CD4-positive, alpha-beta T cell treated with Interleukin-6 at 100 ng/mL for 8 hours (primary cell): Measurements from ENCODE around the gene PHF13.
A peak's percentile ranks its signal among the peaks of the same experiment; 100 is the strongest.
"Not testable (repeated sequence)": the region's sequence is repeated elsewhere in the genome, so short reads cannot be mapped to it uniquely, and the experiment has no call there.

Source experiments
- DNase-seq: peaks from one replicate; pipeline ENCODE4 v3.0.0-alpha.2; 2020; ENCODE audit warnings: mixed read lengths, low spot score

The PHF13 gene

GRCh38 chr1:6631058-6631457 is 17.5 kb downstream of the PHF13 start:
- DNase-seq = no peak

DNA sequence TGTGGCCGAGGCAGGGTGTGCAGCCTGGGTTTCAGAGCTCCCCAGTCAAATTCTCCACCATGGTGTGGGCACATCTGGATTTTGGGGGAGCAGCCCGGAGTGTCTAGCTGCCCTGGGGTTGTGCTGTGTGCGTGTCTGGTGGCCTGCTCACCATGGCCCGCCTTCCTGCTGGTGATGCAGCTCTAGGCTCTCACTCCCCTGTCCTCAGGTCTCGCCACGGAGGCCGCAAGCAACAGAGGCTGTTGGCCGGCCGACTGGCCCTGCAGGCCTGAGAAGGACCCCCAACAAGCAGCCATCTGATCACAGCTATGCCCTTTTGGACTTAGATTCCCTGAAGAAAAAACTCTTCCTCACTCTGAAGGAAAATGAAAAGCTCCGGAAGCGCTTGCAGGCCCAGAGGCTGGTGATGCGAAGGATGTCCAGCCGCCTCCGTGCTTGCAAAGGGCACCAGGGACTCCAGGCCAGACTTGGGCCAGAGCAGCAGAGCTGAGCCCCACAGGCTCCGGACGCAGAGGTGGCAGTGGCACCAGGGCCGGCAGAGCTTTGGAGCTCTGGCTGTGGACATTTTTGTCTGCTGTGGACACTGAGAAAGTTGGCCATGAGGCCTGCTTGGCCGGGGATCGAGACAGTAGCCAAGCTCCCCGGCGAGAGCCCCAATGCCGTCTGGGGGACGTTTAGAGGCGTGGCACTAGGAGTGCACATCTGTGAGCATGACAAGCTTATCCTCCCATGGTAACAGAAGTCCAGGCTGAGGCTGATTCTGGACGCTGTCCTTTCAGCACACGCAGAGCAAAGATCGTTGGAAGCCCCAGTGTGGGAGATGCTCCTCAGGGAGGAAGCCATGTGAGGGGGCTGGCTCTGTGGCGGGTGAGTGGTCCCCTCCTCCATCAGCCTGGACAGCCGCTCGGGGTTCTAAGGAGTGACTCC is 19.3 kb downstream of the PHF13 start:
- no peak for DNase-seq

DNA sequence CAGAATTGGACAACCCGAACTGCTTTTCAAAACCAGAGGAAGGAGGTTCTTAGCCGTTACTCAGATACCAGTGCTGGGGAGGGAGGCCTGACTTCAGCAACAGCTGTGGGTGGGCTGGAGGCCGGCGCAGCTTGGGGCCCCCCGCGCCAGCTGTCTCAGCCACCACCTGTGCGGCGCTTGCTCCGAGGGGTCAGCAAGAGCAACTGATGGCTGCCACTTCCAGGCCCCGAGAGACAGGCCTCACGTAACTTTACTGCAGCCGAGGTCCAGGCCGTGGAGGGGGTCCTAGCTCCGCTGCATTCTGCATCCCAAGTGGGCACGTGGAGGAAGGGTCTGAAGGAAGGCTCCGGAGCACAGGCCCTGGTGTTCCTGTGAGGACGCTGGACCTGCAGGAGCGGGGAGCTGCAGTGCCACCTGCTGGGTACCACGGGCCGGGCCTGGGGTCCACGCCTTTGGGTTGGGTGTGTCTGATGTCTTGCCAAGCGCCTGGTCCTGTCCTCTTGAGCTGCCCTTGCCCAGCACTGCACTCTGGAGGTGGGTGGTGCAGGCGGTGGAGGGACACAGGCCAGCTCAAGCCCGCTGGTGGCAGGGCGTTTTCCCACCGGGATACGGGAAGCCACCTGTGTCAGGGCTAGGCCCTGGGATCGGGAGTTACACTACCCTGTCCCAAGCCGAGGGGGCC is 21.0 kb downstream of the PHF13 start:
- peak; percentile 19 for DNase-seq

DNA sequence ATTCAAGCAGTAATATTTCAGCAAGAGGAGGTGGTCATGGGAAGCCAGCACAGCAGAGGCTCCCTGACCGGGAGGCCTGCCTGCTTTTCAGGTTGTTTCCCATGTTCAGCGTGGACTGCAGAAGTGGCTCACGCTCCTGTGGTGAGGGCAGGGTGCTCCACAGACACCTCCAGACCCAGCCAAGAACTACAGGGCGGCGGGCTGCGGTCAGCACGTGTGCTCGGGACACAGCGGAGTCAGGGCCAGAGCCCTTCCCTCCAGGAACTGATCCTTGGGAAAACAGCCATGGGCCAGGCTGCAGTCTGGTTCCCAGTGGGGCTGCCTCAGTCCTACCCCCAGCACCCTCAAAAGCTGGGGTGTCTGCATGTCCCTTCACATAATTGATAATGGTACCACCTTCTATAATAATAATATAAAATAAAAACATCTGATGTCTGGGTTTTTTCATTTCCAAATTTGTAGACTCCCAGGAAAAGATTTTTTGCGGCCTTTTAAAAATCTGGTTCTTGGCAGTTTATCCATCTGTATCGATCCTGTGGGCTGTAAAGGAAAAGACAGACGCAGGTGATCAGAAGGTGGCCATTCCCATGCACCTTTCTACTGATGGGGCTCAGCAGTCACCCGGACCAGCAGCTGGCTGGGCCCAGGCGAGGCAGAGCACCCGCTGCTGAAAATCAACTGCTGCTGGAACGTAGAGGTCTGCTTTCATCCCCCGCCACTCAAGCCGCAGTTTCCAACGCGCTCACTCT is 21.8 kb downstream of the PHF13 start:
- DNase-seq = no peak

- DNase-seq = no peak
Observed at GRCh38 chr1:6635910-6636760, 22.6 kb downstream of the PHF13 start.

DNA sequence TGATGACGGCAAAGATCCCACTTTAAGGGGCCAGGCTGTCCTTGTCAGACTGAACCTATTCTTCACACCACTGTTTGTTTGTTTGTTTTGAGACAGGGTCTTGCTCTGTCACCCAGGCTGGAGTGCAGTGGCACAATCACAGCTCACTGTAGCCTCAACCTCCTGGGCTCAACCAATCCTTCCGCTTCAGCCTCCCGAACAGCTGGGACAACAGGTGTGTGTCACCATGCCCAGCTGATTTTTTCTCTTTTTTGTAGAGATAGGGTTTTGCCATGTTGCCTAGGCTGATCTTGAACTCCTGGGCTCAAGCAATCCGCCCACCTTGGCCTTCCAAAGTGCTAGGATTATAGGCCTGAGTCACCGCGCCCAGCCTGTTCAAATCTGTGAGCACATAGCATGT is 23.2 kb downstream of the PHF13 start:
- not testable (repeated sequence) for DNase-seq

DNA sequence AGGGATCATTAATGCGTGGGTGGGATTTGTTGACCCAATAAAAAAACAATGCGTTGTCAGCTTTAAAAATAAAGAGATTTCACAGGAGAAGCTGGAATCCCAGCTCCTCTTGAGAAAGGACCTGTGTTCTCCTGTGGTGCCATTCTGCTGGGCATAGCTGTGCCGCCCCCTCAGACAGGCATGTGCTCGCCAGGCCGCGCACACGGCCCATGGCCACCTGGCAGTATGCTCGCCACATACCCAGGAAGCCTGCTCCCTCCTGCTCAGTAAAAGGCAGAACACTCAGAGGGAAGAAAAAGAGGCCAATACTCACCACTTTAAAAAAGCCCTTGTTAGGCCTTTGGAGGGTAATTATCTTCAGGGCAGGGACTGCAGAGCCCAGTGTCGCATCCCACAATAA is 24.2 kb downstream of the PHF13 start:
- DNase-seq = no peak

- DNase-seq = no peak
Observed at GRCh38 chr1:6638226-6638625, 24.7 kb downstream of the PHF13 start.

DNA sequence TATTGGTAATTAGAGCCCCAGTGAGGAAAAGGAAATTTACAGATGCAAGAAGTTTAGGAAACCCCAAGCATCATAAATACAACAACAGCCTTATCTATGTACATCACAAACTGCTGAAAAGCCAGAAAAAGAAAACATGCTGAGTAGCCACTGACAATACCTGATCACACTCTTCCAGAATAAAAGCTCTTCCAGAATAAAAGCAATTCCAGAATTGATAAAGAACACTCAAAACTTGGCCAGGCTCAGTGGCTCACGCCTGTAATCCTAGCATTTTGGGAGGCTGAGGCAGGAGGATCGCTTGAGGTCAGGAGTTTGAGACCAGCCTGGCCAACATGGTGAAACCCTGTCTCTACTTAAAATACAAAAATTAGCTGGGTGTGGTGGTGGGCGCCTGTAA is 27.3 kb downstream of the PHF13 start:
- not testable (repeated sequence) for DNase-seq

- no peak for DNase-seq
Observed at GRCh38 chr1:6645018-6645417, 31.5 kb downstream of the PHF13 start.

GRCh38 chr1:6646499-6647148 is 33.1 kb downstream of the PHF13 start:
- DNase-seq = peak; percentile 56

DNA sequence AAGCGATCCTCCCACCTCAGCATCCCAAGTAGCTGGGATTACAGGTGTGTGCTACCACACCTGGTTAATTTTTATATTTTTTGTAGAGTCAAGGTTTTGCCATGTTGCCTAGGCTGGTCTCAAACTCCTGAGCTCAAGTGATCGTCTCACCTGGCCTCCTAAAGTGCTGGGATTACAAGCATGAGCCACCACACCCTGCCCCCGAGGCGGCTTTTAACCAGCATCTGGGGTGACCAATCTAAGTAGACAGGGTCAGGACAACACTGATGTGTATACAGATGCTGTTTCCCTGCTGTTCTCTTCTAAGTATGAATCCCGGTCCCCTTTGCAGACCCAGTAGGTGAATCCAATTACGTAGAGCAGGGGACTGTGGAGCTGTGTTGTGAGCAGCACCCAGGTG is 35.0 kb downstream of the PHF13 start:
- no peak for DNase-seq

- no peak for DNase-seq
Observed at GRCh38 chr1:6651909-6652308, 38.4 kb downstream of the PHF13 start.

GRCh38 chr1:6652986-6653385 is 39.5 kb downstream of the PHF13 start:
- DNase-seq = no peak

DNA sequence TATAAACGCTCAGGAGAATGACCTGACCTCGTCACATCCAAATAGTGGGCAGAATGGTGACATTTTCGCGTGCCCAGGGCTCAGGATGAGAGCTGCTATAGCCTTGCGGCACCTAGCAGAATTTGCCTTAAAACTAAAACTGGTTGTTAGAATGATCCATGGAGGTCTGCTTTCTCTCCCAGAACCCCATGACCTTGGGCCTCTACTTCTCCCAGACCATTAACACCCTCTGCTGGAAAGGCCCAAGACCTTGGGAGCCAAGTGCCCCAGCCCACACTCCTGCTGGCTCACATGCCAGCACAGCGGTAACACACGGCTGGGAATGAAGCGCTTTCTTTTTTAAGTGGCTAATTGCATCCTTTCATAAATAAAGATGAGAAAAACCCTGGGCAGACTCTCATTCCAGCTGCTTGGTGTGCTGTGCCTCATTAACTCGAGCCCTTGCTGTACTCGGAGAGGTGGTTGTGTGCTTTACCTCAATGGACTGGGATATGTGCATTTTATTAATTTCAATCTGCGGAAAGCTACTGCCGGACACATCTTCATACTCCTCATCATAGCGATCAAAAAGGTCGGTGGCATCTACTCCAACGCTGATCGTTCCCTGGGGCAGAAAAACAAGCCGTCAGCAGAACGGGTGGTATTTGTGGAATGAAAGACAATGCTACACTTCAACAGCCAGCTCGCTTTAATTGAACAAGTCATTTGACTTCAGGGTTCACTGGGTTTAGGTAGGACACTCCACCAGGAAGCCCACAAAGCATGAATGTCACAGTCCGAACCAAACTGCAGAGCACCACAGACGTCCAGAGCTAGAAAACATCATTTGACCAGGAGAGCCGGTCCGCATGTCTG is 40.1 kb downstream of the PHF13 start:
- DNase-seq = no peak

DNA sequence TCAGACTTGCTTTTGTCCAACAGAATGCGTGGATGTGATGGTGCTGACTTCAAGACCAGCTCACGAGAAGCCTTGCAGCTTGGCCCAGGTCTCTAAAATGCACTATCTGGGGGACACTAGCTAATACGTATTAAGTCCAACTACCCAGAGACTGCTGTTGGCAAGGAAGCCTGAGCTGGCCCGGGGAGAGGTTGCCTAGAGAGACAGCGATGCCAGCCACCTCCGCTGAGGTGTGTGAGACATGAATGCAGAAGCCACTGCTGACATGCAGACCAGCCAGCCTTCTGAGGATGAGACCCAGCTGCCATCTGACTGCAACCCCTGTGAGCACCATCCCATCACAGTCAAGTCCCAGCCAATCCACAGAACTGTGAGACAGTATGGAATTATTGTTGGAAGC is 43.6 kb downstream of the PHF13 start:
- no peak for DNase-seq

- no peak for DNase-seq
Observed at GRCh38 chr1:6658359-6659060, 45.0 kb downstream of the PHF13 start.

DNA sequence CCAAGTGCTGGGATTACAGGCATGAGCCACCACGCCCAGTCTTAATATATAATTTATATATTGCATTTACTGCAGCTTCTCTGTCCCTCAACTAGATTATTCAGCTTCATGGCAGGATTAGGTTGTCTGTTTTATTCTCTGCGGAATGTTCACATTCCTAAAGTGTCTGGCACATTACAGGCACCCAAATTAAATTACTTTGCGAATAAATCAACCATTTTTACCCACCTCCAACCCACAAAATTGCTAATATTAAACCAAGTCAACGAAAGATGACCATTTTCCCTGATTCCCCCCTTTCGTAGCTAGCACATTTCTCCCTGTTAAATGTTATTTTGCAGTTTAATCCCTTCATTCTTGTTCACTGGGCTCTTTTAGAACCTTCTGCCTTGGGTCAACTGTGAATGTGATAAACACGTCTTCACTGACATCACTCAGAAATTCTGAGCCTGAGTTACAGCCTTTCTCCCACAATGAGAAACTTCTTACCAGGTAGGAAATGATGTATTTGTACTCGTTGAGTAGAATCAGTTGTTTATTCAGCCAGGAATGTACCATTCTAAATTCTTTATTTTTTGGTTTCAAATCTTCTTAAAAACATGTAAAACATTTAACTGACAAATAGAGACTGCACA is 47.0 kb downstream of the PHF13 start:
- DNase-seq = no peak

- not testable (repeated sequence) for DNase-seq
Observed at GRCh38 chr1:6662468-6662867, 48.9 kb downstream of the PHF13 start.
